WTC11 (cell line): ENCODE results near the gene ARHGAP42. TPM values are rescaled to one million over a fixed set of nuclear protein-coding genes. Genes with fewer than 3 reads are reported as not detected.

ENCODE experiments used
- ATAC-seq: fragments of 200-7000 bp; cut with Tn5 transposase; 2 replicates; pipeline ENCODE4 v1.10.0; 2021; ENCODE audit warnings: mild to moderate bottlenecking, moderate library complexity
- CTCF ChIA-PET: fragments of 300-600 bp; sonication (Branson Sonifier 250); formaldehyde crosslinking; loops from one replicate; lab custom pipeline; 2021; ENCODE audit warnings: antibody characterized with exemption; lab: Charles Lee
- POLR2A ChIA-PET: fragments of 350-600 bp; sonication (Branson Sonifier 250); formaldehyde crosslinking; loops from one replicate; lab custom pipeline; 2021; ENCODE audit warnings: antibody characterized with exemption; lab: Charles Lee
- DNase-seq: peaks from one replicate; pipeline ENCODE4 v3.0.0; 2021; ENCODE audit warnings: low spot score
- H3K27ac Mint-ChIP-seq: 2 replicates; pipeline ENCODE4 v1.8.0; 2021; ENCODE audit warnings: mixed read lengths
- H3K27me3 Mint-ChIP-seq: 2 replicates; pipeline ENCODE4 v1.8.0; 2021; ENCODE audit warnings: low read depth, mild to moderate bottlenecking, moderate library complexity, mixed read lengths
- H3K36me3 Mint-ChIP-seq: 2 replicates; pipeline ENCODE4 v1.8.0; 2021; ENCODE audit warnings: mixed read lengths
- H3K4me1 Mint-ChIP-seq: 2 replicates; pipeline ENCODE4 v1.8.0; 2022; ENCODE audit warnings: mixed read lengths
- H3K4me3 Mint-ChIP-seq: 2 replicates; pipeline ENCODE4 v1.8.0; 2021; ENCODE audit warnings: mild to moderate bottlenecking, moderate library complexity, mixed read lengths
- H3K9me3 Mint-ChIP-seq: 2 replicates; pipeline ENCODE4 v1.8.0; 2021; ENCODE audit warnings: mixed read lengths
- AR ChIP-seq: fragments of 250-450 bp; sonication (Bioruptor Pico); IDR thresholded peaks from 2 replicates; pipeline ENCODE4 v1.9.0; 2021; ENCODE audit warnings: mild to moderate bottlenecking
- ATF1 ChIP-seq: sonication (generic); formaldehyde crosslinking; IDR thresholded peaks from 2 replicates; pipeline ENCODE4 v1.8.1; 2023; ENCODE audit warnings: mild to moderate bottlenecking, moderate library complexity, missing genetic modification reagents
- E2F4 ChIP-seq: sonication (generic); formaldehyde crosslinking; IDR thresholded peaks from 2 replicates; pipeline ENCODE4 v1.8.1; 2022; ENCODE audit warnings: low read depth, mild to moderate bottlenecking, moderate library complexity, missing genetic modification reagents, borderline replicate concordance
- ERG ChIP-seq: fragments of 250-450 bp; sonication (Bioruptor Pico); IDR thresholded peaks from 2 replicates; pipeline ENCODE4 v1.8.0; 2021; ENCODE audit warnings: mild to moderate bottlenecking
- GTF2I ChIP-seq: fragments of 250-450 bp; sonication (Bioruptor Pico); conservative IDR thresholded peaks from 2 replicates; pipeline ENCODE4 v1.4.0; 2021; ENCODE audit warnings: mild to moderate bottlenecking
- JAZF1 ChIP-seq: fragments of 250-450 bp; sonication (Bioruptor Pico); IDR thresholded peaks from 2 replicates; pipeline ENCODE4 v1.9.0; 2021; ENCODE audit warnings: moderate library complexity, mild to moderate bottlenecking, inconsistent platforms
- MAX ChIP-seq: sonication (generic); formaldehyde crosslinking; IDR thresholded peaks from 2 replicates; pipeline ENCODE4 v1.8.0; 2022; ENCODE audit warnings: mild to moderate bottlenecking, missing genetic modification reagents
- MXD4 ChIP-seq: fragments of 250-450 bp; sonication (Bioruptor Pico); IDR thresholded peaks from 2 replicates; pipeline ENCODE4 v1.8.0; 2021; ENCODE audit warnings: mild to moderate bottlenecking, moderate library complexity, borderline replicate concordance
- MYBL2 ChIP-seq: sonication (generic); formaldehyde crosslinking; IDR thresholded peaks from 2 replicates; pipeline ENCODE4 v1.8.1; 2023; ENCODE audit warnings: mild to moderate bottlenecking, moderate library complexity, missing genetic modification reagents
- NFATC4 ChIP-seq: fragments of 250-450 bp; sonication (Bioruptor Pico); IDR thresholded peaks from 2 replicates; pipeline ENCODE4 v1.9.0; 2021; ENCODE audit warnings: mild to moderate bottlenecking
- PREB ChIP-seq: sonication (generic); formaldehyde crosslinking; IDR thresholded peaks from 2 replicates; pipeline ENCODE4 v1.8.1; 2022; ENCODE audit warnings: mild to moderate bottlenecking, missing genetic modification reagents, moderate library complexity, borderline replicate concordance
- PRRX2 ChIP-seq: fragments of 250-450 bp; sonication (Bioruptor Pico); IDR thresholded peaks from 2 replicates; pipeline ENCODE4 v1.8.0; 2021; ENCODE audit warnings: mild to moderate bottlenecking
- RELA ChIP-seq: sonication (generic); formaldehyde crosslinking; IDR thresholded peaks from 2 replicates; pipeline ENCODE4 v1.8.1; 2022; ENCODE audit warnings: missing genetic modification reagents, mild to moderate bottlenecking, borderline replicate concordance
- SP1 ChIP-seq: sonication (generic); formaldehyde crosslinking; conservative IDR thresholded peaks from 2 replicates; pipeline ENCODE4 v1.8.1; 2022; ENCODE audit warnings: missing genetic modification reagents
- TP53 ChIP-seq: sonication (generic); formaldehyde crosslinking; IDR thresholded peaks from 2 replicates; pipeline ENCODE4 v1.8.1; 2023; ENCODE audit warnings: mild to moderate bottlenecking, missing genetic modification reagents
- ZBTB21 ChIP-seq: sonication (generic); formaldehyde crosslinking; IDR thresholded peaks from 2 replicates; pipeline ENCODE4 v1.8.1; 2023; ENCODE audit warnings: mild to moderate bottlenecking, missing genetic modification reagents, borderline replicate concordance
- ZMAT4 ChIP-seq: fragments of 250-450 bp; sonication (Bioruptor Pico); IDR thresholded peaks from 2 replicates; pipeline ENCODE4 v1.9.0; 2021; ENCODE audit warnings: mild to moderate bottlenecking
- total RNA-seq: library from RNA; stranded (reverse); gene quantifications from 3 replicates; pipeline ENCODE4 v1.2.3, GENCODE V29; 2021
- TF ChIP-seq, protein P1 (sequence below): sonication (generic); formaldehyde crosslinking; IDR thresholded peaks from 2 replicates; pipeline ENCODE4 v1.8.1; 2023; ENCODE audit warnings: mild to moderate bottlenecking, missing genetic modification reagents, moderate library complexity
- TF ChIP-seq, protein P2 (sequence below): sonication (generic); formaldehyde crosslinking; IDR thresholded peaks from 2 replicates; pipeline ENCODE4 v1.8.0; 2022; ENCODE audit warnings: mild to moderate bottlenecking, missing genetic modification reagents

Gene ARHGAP42
- total RNA-seq, 1 experiment from 2014 or later, result 32.5 TPM

DNA sequence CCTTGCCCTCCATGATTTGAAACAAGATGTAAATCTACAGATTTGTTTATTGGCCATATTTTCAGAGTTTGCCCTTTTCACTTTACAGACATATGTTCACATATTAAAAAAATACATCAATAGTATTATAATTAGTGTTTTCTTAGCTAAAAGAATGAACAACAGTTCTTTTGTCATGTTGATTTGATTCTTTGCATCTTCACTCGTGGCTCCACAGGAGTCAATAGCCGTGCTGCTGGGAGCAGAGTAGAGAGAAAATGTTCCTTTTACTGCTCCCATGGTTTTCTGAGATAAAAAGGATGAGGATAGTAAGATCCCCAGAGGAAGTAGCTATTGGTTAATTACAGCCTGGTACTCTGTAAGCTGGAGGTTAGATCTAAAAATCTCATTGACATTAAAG, 291.4 kb downstream of the ARHGAP42 start:
- POLR2A ChIA-PET, result interaction anchor here (0.7 kb wide), 1 partner anchor 391 kb away, joined by 3 read pairs; no protein-coding TSS in a partner anchor
- peak; percentile 80; the same call in 1 of the 2 replicates for TF ChIP-seq ZMAT4
- TF ChIP-seq, protein P1, sequence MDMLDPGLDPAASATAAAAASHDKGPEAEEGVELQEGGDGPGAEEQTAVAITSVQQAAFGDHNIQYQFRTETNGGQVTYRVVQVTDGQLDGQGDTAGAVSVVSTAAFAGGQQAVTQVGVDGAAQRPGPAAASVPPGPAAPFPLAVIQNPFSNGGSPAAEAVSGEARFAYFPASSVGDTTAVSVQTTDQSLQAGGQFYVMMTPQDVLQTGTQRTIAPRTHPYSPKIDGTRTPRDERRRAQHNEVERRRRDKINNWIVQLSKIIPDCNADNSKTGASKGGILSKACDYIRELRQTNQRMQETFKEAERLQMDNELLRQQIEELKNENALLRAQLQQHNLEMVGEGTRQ (CRISPR knock-in tag), result no peak
- CTCF ChIA-PET, result no interaction called here
- DNase-seq (peak; percentile 17), ATAC-seq (peak; percentile 82)
- H3K4me1 Mint-ChIP-seq, result peaks cover 18% of the 10 kb centered on the region
- H3K36me3 Mint-ChIP-seq, result peaks cover 42% of the 10 kb centered on the region
- H3K27ac Mint-ChIP-seq, result no peak overlapping the region
- peaks cover 58% of the 10 kb centered on the region for H3K27me3 Mint-ChIP-seq
- H3K9me3 Mint-ChIP-seq, result no peaks in the 10 kb centered on the region
- no peak overlapping the region for H3K4me3 Mint-ChIP-seq

DNA sequence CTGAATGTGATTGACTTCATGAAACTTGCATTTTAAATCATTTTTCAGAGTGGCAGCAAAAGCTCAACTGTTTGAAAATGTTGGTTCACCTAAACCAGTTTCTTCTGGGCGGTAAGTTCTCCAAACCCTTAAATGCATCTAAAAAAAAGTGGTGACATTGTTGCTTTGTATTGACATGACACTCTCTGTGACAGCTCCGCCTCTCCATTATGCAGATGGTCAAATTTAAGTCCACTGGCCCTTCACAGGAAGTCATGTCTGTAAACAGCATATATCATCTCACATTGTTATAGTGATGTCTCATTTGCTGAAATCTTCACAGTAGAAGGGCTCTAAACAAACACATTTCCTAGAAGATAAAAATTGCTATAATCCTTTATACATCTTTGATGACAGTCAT, 291.9 kb downstream of the ARHGAP42 start:
- DNase-seq (no peak), ATAC-seq (no peak)
- Mint-ChIP-seq H3K4me1 (peaks cover 18% of the 10 kb centered on the region), H3K4me3 (no peak overlapping the region), H3K27me3 (peaks cover 55% of the 10 kb centered on the region), H3K9me3 (no peaks in the 10 kb centered on the region), H3K36me3 (peaks cover 37% of the 10 kb centered on the region), H3K27ac (no peak overlapping the region)
- TF ChIP-seq AR (no peak), SP1 (CRISPR knock-in tag) (no peak), MXD4 (CRISPR knock-in tag) (no peak), TP53 (CRISPR knock-in tag) (no peak), MAX (CRISPR knock-in tag) (no peak), RELA (no peak), ZBTB21 (no peak), PRRX2 (CRISPR knock-in tag) (no peak), PREB (no peak), ERG (CRISPR knock-in tag) (no peak), JAZF1 (CRISPR knock-in tag) (no peak), GTF2I (CRISPR knock-in tag) (no peak)
- POLR2A ChIA-PET, result interaction anchor here (0.7 kb wide), 1 partner anchor 390 kb away, joined by 3 read pairs; no protein-coding TSS in a partner anchor
- CTCF ChIA-PET, result no interaction called here

DNA sequence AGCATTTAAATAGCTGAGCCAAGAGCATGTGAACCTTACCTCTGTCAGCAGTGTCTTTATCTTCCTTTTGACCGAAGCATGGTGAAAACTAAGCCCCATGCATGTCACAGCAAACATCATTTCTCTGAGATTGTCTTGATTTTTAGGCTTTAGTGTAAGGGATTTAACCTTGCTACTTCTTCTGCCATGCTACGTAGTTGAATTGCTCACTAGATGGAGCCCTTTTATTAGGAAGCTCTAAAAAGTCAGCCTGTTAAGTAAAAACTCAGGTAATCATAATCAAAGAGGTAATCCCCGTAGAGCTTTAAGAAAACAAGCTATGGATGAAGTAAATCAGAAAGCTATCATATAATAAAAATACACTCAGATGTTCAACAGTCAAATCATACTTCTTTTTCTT, 293.1 kb downstream of the ARHGAP42 start:
- ATAC-seq (peak; percentile 47; the same call in 1 of the 2 replicates), DNase-seq (no peak)
- ChIA-PET POLR2A (no interaction called here), CTCF (interaction anchor here (0.6 to 1.4 kb wide), 9 partner anchors 16 to 454 kb away, joined by 3 read pairs; no protein-coding TSS in a partner anchor)
- Mint-ChIP-seq H3K27me3 (peaks cover 49% of the 10 kb centered on the region), H3K27ac (no peak overlapping the region), H3K9me3 (no peaks in the 10 kb centered on the region), H3K4me3 (no peak overlapping the region), H3K36me3 (peaks cover 33% of the 10 kb centered on the region), H3K4me1 (peaks cover 18% of the 10 kb centered on the region)
- TF ChIP-seq MYBL2 (CRISPR knock-in tag) (no peak), NFATC4 (no peak), PREB (no peak), E2F4 (no peak), ATF1 (CRISPR knock-in tag) (no peak)
- TF ChIP-seq, protein P2, sequence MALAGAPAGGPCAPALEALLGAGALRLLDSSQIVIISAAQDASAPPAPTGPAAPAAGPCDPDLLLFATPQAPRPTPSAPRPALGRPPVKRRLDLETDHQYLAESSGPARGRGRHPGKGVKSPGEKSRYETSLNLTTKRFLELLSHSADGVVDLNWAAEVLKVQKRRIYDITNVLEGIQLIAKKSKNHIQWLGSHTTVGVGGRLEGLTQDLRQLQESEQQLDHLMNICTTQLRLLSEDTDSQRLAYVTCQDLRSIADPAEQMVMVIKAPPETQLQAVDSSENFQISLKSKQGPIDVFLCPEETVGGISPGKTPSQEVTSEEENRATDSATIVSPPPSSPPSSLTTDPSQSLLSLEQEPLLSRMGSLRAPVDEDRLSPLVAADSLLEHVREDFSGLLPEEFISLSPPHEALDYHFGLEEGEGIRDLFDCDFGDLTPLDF (CRISPR knock-in tag), result no peak
